Measurements from ENCODE around the gene RNF186. TPM values are rescaled to one million over a fixed set of nuclear protein-coding genes. Genes with fewer than 3 reads are reported as not detected.

Gene RNF186
- total RNA-seq, 6 donors from 2014 or later = not detected

DNA sequence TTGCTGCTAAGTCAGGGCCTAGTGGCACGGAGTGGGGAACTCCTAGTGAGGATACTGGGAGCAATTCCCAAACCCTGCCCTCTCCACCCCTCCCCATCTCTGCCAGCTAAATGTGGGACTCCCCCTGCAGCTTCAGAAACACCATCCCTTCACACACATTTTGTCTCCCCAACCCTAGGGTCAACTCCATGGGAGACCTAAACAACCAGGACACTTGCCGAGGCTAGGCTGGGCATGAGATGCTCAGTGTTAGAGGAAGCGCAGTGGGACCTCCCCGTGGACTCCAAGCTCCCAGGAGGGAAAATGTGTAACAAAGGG, 1.5 kb downstream of the RNF186 start:
- TF ChIP-seq POLR2A (IDR thresholded peaks at IDR 0.05) (no peak), POLR2AphosphoS5 (IDR thresholded peaks at IDR 0.05) (no peak), EP300 (IDR thresholded peaks at IDR 0.05) (no peak)
- TF ChIP-seq, protein P1, sequence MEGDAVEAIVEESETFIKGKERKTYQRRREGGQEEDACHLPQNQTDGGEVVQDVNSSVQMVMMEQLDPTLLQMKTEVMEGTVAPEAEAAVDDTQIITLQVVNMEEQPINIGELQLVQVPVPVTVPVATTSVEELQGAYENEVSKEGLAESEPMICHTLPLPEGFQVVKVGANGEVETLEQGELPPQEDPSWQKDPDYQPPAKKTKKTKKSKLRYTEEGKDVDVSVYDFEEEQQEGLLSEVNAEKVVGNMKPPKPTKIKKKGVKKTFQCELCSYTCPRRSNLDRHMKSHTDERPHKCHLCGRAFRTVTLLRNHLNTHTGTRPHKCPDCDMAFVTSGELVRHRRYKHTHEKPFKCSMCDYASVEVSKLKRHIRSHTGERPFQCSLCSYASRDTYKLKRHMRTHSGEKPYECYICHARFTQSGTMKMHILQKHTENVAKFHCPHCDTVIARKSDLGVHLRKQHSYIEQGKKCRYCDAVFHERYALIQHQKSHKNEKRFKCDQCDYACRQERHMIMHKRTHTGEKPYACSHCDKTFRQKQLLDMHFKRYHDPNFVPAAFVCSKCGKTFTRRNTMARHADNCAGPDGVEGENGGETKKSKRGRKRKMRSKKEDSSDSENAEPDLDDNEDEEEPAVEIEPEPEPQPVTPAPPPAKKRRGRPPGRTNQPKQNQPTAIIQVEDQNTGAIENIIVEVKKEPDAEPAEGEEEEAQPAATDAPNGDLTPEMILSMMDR (IDR thresholded peaks at IDR 0.05) = no peak
- Histone ChIP-seq H3K4me1 (peaks cover 0 to 9% (median 3%) of the 10 kb centered on the region in 4 donors), H3K27ac (no peak overlapping the region), H3K9me3 (no peaks in the 10 kb centered on the region), H3K36me3 (no peaks in the 10 kb centered on the region), H3K27me3 (no peaks in the 10 kb centered on the region), H3K4me3 (no peak overlapping the region)
- WGBS, 2 donors = 96% methylated on average over 4 of the region's 4 CpGs
- no peak for ATAC-seq (ENCODE audit: low FRiP score in 2 of 2)
- no peak for DNase-seq

DNA sequence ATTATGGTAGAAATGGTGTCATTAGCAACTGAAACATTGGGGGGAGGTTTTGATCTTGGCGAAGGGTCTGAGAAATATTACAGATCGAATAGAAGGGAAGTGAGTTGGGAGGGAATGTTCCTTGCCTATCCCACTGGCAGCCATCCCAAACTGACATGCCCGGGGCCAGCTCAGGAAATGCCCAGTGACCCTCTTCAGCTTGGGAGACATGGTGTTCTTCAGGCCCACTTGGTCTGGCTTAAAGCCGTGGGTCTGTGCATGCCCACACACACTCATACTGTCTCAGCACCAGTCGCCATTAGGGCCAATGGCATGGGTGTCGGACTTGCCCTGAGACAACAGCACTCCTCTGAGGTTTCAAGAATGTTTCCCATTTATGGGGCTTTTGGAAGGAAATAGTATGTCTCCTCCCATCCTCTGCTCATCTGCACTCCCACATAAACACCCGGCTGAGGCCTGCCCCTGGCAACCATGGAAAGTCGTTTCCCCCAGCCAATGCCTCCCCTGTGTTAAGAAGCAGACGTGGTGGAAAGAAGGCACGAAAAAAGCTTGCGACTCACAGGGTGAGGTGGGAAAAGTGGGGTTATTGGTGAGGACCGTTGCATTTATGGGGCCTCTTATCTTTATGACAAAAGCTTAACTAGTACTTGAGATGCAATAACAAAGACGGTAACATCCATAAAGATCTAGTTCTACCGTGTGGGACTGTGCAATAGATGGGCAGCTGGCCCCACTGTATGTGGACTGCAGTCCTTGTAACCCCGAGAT, 2.0 kb downstream of the RNF186 start:
- Histone ChIP-seq H3K4me1 (peaks cover 0 to 9% (median 3%) of the 10 kb centered on the region in 4 donors), H3K36me3 (no peaks in the 10 kb centered on the region), H3K9me3 (no peaks in the 10 kb centered on the region), H3K27ac (no peak overlapping the region), H3K27me3 (no peaks in the 10 kb centered on the region), H3K4me3 (no peak overlapping the region)
- ATAC-seq (ENCODE audit: low FRiP score in 2 of 2) (no peak), DNase-seq (no peak)
- no peak for TF ChIP-seq EP300 (IDR thresholded peaks at IDR 0.05)
- WGBS, 2 donors = 82 to 83% methylated on average over 13 to 15 of the region's 15 CpGs

DNA sequence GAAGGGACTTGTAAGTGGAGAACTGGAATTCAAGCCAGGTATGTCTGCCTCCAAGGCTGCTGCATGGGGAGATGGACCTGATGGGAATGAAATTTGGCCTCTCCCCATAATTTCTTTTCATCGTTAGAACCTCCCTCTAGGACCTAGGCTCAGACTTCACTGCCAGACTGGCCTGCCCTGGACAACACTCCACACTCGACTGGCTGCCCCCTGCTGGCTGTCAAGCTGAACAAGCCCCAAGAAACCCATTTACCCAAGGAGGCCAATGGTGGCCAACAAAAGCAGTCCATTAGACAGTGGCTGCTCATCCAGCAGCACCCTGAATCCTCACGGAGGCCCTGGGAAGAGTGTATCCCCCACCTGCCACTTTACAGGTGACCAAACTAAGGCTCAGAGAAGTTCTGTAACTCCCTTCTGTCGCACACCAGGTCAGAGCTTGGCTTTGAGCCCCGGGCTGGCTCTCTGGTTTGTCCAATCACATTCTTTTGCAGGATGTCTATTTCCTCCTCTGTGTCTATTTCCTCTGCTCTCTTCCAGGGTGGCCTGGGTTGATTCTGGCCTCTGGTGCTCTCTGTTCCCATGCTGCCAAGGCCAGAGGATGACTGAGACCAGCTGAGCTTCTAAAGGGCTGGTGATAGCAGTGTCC, 3.8 kb downstream of the RNF186 start:
- H3K36me3 ChIP-seq = no peaks in the 10 kb centered on the region
- TF ChIP-seq POLR2A (IDR thresholded peaks at IDR 0.05) = no peak
- TF ChIP-seq, protein P1 (IDR thresholded peaks at IDR 0.05) = peak in 4 of 6 experiments; percentile 40 to 52 (median 48)
- TF ChIP-seq POLR2AphosphoS5 (IDR thresholded peaks at IDR 0.05) = no peak
- peak in 1 of 2 donors; percentile 54 for DNase-seq
- H3K4me3 ChIP-seq = no peak overlapping the region
- peak in 1 of 2 donors; percentile 47 for ATAC-seq (ENCODE audit: low FRiP score in 2 of 2)
- H3K27me3 ChIP-seq = no peaks in the 10 kb centered on the region
- WGBS, 2 donors = 51 to 80% methylated on average over 4 to 5 of the region's 5 CpGs
- H3K27ac ChIP-seq = no peak overlapping the region
- H3K4me1 ChIP-seq = peaks cover 0 to 9% (median 3%) of the 10 kb centered on the region in 4 donors
- no peaks in the 10 kb centered on the region for H3K9me3 ChIP-seq

DNA sequence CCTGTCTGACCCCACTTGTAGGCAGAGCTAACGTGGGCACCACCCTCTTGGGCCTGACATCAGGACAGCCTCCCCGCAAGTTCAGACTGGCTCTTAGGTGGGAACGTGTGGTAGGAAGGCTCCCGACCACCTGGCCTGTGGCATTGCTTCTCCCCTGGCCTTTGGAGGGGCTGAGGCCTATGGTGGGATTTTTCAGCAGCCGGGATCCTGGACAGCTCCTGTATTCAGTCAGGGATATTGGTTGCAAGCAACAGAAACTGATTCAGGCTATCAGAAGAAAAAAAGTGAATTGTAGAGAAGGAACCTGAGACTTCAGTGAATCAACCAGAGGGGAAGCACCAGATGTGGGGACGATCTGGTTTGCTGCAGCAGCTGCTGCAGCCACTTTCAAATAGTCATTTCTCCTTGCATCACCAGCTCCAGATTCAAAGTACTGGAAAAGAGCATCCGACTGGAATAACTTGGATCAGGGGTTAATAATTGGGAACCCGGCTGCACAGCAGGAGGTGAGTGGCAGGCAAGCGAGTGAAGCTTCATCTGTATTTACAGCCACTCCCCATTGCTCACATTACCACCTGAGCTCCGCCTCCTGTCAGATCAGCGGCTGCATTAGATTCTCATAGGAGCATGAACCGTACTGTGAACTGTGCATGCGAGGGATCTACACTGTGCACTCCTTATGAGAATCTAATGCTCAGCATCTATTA, 5.9 kb downstream of the RNF186 start:
- Histone ChIP-seq H3K4me3 (no peak overlapping the region), H3K27ac (no peak overlapping the region), H3K9me3 (no peaks in the 10 kb centered on the region), H3K4me1 (no peaks in the 10 kb centered on the region), H3K27me3 (no peaks in the 10 kb centered on the region), H3K36me3 (no peaks in the 10 kb centered on the region)
- DNase-seq (no peak), ATAC-seq (ENCODE audit: low FRiP score in 2 of 2) (no peak)
- no peak for TF ChIP-seq POLR2A (IDR thresholded peaks at IDR 0.05)
- TF ChIP-seq, protein P1 (IDR thresholded peaks at IDR 0.05) = no peak
- no peak for TF ChIP-seq EP300 (IDR thresholded peaks at IDR 0.05)
- TF ChIP-seq POLR2AphosphoS5 (IDR thresholded peaks at IDR 0.05) = no peak
- WGBS, 2 donors = 82 to 85% methylated on average over 9 to 13 of the region's 13 CpGs

DNA sequence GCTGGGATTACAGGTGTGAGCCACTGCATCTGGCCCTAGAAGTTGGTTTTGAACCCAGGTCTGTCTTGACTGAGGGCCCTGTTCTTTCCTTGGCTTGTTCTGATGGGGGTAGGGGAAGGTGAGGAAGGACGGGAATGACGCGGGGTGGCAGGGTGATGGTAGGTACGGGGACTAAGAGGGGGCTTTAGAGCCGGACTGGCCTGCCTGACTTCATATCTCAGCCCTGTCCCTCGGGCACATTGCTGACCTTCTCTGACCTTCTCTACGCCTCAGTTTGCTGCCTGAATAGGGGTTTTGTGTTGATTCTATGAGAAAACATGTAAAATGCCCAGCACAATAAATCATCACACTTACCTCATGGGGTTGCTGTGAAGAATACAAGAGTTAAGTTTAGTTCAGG, 6.7 kb downstream of the RNF186 start:
- 85 to 88% methylated on average over 7 of the region's 7 CpGs for WGBS, 2 donors
- no peaks in the 10 kb centered on the region for H3K36me3 ChIP-seq
- H3K27me3 ChIP-seq = no peaks in the 10 kb centered on the region
- no peaks in the 10 kb centered on the region for H3K9me3 ChIP-seq
- no peaks in the 10 kb centered on the region for H3K4me1 ChIP-seq
- DNase-seq (no peak), ATAC-seq (ENCODE audit: low FRiP score in 2 of 2) (no peak)
- TF ChIP-seq POLR2A (IDR thresholded peaks at IDR 0.05) (no peak), POLR2AphosphoS5 (IDR thresholded peaks at IDR 0.05) (no peak)
- no peak overlapping the region for H3K27ac ChIP-seq
- H3K4me3 ChIP-seq = no peak overlapping the region

All from upper lobe of left lung (tissue), 6 donors.